Lower lobe of right lung (tissue), 2 donors: ENCODE results near the gene KIAA0586. TPM values are rescaled to one million over a fixed set of nuclear protein-coding genes. Genes with fewer than 3 reads are reported as not detected.
"Not testable (repeated sequence)": the region's sequence is repeated elsewhere in the genome, so short reads cannot be mapped to it uniquely, and the experiment has no call there.

Source experiments
- ATAC-seq, 2 donors: fragments of 200-7000 bp; cut with Tn5 transposase; one replicate each; pipeline ENCODE4 v1.9.1; 2020 to 2022; ENCODE audit warnings: mild to moderate bottlenecking in 2 of 2, moderate library complexity in 2 of 2
- DNase-seq: peaks from one replicate; pipeline ENCODE4 v3.0.0-alpha.2; 2020
- H3K27ac ChIP-seq: fragments of 200-600 bp; one replicate; pipeline ENCODE4 v1.8.0; 2022
- H3K27me3 ChIP-seq: fragments of 200-600 bp; one replicate; pipeline ENCODE4 v1.8.0; 2022; ENCODE audit warnings: low read depth
- H3K36me3 ChIP-seq: fragments of 200-600 bp; one replicate; pipeline ENCODE4 v1.8.0; 2022; ENCODE audit warnings: mild to moderate bottlenecking
- H3K4me1 ChIP-seq: fragments of 200-600 bp; one replicate; pipeline ENCODE4 v1.8.0; 2022
- H3K4me3 ChIP-seq: fragments of 200-600 bp; one replicate; pipeline ENCODE4 v1.8.0; 2022; ENCODE audit warnings: mild to moderate bottlenecking
- H3K9me3 ChIP-seq: fragments of 200-600 bp; one replicate; pipeline ENCODE4 v1.8.0; 2022
- CTCF ChIP-seq: fragments of 200-600 bp; IDR thresholded peaks from one replicate; pipeline ENCODE4 v1.8.0; 2022; ENCODE audit warnings: antibody characterized with exemption, mild to moderate bottlenecking
- intact Hi-C: fragments of 100-400 bp; cut with DNase I; formaldehyde crosslinking; loops from one replicate; pipeline ENCODE4 v1.11.0; 2022
- total RNA-seq: library from RNA; stranded (reverse); fragmentation: NEBNext Ultra II Directional; extraction: Animal tissue kit (Norgen Biotek cat#: 25700); gene quantifications from one replicate; pipeline ENCODE4 v1.2.1, GENCODE V29; 2021
- donor health status: DM: no; HTN: yes; CAD: no; lungs with severe emphysema.

KIAA0586 gene
- total RNA-seq, 1 donor from 2014 or later: 13.8 TPM

DNA sequence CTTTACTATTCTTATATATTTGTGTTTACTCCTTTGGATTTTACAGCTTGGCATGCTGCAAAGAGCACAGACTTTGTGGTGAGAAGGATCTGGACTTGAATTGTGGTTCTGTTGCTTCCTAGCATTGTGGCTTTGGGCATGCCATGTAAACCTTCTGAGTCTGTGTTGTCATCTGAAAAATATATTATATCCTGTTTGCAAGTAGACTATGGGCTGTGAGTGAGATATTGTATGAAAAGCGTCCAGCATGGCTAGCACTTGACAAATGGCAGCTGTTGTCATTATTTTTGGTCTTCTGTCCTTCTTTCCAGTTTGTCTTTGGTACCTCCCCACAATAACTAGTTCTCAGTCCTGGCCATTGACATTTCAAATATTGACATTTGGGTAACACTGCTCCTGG, 148.4 kb downstream of the KIAA0586 start:
- Histone ChIP-seq H3K4me3 (no peak overlapping the region), H3K36me3 (no peaks in the 10 kb centered on the region), H3K9me3 (no peaks in the 10 kb centered on the region), H3K27me3 (no peaks in the 10 kb centered on the region), H3K4me1 (no peaks in the 10 kb centered on the region), H3K27ac (no peak overlapping the region)
- TF ChIP-seq CTCF: no peak
- intact Hi-C loops: no loop called here
- ATAC-seq: no peak
- DNase-seq: no peak

DNA sequence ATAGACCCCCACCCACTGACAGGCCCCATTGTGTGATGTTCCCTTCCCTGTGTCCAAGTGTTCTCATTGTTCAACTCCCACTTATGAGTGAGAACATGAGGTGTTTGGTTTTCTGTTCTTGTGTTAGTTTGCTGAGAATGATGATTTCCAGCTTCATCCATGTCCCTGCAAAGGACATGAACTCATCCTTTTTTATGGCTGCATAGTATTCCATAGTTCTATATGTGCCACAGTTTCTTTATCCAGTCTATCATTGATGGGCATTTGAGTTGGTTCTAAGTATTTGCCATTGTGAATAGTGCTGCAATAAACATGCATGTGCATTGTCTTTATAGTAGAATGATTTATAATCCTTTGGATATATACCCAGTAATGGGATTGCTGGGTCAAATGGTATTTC, 152.5 kb downstream of the KIAA0586 start:
- H3K9me3 ChIP-seq, H3K4me1 ChIP-seq, H3K27ac ChIP-seq, H3K4me3 ChIP-seq, DNase-seq, ATAC-seq, intact Hi-C loops, H3K36me3 ChIP-seq, H3K27me3 ChIP-seq: not testable (repeated sequence)

DNA sequence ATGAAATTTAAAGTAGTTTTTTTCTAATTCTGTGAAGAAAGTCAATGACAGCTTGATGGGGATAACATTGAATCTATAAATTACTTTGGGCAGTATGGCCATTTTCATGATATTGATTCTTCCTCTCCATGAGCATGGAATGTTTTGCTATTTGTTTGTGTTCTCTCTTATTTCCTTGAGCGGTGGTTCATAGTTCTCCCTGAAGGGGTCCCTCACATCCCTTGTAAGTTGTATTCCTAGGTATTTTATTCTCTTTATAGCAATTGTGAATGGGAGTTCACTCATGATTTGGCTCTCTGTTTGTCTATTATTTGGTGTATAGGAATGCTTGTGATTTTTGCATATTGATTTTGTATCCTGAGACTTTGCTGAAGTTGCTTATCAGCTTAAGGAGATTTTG, 153.9 kb downstream of the KIAA0586 start:
- H3K27me3 ChIP-seq, H3K9me3 ChIP-seq, DNase-seq, H3K27ac ChIP-seq, H3K4me3 ChIP-seq, H3K36me3 ChIP-seq, ATAC-seq, H3K4me1 ChIP-seq, intact Hi-C loops: not testable (repeated sequence)

DNA sequence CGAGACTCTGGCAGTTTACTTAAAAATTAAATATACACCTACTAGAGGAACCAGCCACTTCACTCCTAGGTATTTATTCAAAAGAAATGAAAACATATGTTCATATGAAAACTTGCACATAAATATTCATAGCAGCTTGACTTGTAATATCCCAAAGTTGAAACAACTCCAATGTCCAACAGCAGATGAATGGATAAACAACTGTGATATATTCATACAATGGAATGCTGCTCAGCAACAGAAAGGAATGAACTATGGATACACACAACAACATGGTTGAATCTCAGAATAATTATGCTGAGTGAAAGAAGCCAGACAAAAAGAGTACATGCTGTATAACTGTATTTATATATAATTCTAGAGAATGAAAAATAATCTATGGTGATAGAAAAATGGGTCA, 156.9 kb downstream of the KIAA0586 start:
- Histone ChIP-seq H3K4me1 (no peaks in the 10 kb centered on the region), H3K27ac (no peak overlapping the region), H3K4me3 (no peak overlapping the region), H3K27me3 (no peaks in the 10 kb centered on the region), H3K36me3 (no peaks in the 10 kb centered on the region), H3K9me3 (no peaks in the 10 kb centered on the region)
- TF ChIP-seq CTCF: no peak
- ATAC-seq: no peak
- DNase-seq: no peak
- intact Hi-C loops: no loop called here

DNA sequence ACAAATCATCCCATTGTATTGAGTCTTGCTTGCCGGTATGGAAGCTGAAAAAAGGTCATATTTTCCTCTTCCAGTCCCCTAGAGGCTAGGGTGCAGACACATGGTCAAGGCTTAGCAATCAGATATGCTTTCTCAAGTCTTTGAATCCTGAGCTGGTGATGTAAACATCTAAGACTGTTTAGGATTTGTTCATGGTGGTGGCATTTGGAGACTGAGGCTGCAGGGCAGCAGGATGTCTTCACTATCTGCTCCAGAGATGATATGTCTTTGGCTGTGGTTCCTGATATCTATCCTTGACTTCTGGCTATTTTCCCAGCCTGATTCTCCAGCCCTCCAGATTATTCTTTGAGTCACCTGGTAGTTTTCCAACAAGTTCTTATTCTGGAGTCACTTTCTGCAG, 159.8 kb downstream of the KIAA0586 start:
- H3K4me3 ChIP-seq: no peak overlapping the region
- H3K4me1 ChIP-seq: no peaks in the 10 kb centered on the region
- H3K9me3 ChIP-seq: no peaks in the 10 kb centered on the region
- ATAC-seq (no peak), DNase-seq (no peak)
- intact Hi-C loops: no loop called here
- TF ChIP-seq CTCF: no peak
- H3K36me3 ChIP-seq: no peaks in the 10 kb centered on the region
- no peak overlapping the region for H3K27ac ChIP-seq
- H3K27me3 ChIP-seq: no peaks in the 10 kb centered on the region

DNA sequence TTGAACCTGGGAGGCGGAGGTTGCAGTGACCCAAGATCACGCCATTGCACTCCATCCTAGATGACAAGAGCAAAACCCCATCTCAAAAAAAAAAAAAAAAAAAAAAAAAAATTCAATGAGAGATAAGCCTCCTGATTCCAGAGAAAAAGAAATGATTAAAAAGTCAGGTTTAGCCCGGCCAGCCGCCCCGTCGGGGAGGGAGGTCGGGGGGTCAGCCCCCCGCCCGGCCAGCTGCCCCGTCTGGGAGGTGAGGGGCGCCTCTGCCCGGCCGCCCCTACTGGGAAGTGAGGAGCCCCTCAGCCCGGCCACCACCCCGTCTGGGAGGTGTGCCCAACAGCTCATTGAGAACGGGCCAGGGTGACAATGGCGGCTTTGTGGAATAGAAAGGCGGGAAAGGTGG, 160.8 kb downstream of the KIAA0586 start:
- not testable (repeated sequence) for H3K4me1 ChIP-seq

DNA sequence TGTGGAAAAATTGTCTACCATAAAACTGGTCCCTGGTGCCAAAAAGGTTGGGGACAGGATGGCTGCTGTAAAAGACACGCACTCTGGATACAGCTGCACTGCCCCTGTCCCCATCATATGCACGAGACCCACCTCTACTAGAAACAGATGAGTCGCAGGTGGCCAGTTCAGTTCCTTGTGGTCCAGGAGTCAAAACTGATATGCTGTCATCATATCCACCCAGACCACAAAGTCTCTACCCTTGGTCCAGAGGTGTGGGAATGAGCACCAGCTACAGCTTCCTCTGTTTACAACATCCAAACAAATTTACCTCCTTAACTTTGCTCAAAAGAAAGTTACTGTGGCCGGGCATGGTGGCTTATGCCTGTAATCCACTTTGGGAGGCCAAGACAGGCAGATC, 166.5 kb downstream of the KIAA0586 start:
- Histone ChIP-seq H3K4me1 (no peaks in the 10 kb centered on the region), H3K27ac (no peak overlapping the region), H3K4me3 (no peak overlapping the region), H3K36me3 (no peaks in the 10 kb centered on the region), H3K9me3 (no peaks in the 10 kb centered on the region), H3K27me3 (no peaks in the 10 kb centered on the region)
- TF ChIP-seq CTCF: no peak
- ATAC-seq (no peak), DNase-seq (no peak)
- intact Hi-C loops: no loop called here

More for the DNA sequence above, 160.8 kb downstream of the KIAA0586 start:
- H3K36me3 ChIP-seq, ATAC-seq, intact Hi-C loops, H3K9me3 ChIP-seq, H3K27ac ChIP-seq, DNase-seq, H3K4me3 ChIP-seq, H3K27me3 ChIP-seq: not testable (repeated sequence)
